HG02571 (cell line): ENCODE results near the gene FKBP14.

Experiments
- ATAC-seq: cut with Tn5 transposase; IDR thresholded peaks from one replicate; pipeline ENCODE4 v1.9.1; 2021; ENCODE audit warnings: mild to moderate bottlenecking, moderate library complexity; ENCODE audit not compliant: unreplicated experiment

The FKBP14 gene

DNA sequence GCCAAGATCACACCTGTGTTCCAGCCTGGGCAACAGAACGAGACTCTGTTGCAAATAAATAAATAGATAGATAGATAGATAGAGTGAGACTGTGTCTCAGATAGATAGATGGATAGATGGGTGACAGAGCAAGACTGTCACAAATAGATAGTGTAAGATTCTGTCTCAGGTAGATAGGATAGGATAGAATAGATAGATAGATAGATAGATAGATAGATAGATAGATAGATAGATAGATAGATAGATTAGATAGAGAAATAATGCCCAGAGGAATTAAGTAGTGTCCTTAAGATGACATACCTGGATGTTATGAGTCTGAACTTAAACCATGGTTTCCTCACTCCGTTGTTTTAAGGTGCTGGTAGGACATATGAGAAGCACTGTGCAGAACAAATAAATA lies 9.7 kb upstream of the FKBP14 start:
- no peak for ATAC-seq

- ATAC-seq, result no peak
Measured at GRCh38 chr7:30034501-30034900, 8.0 kb upstream of the FKBP14 start.

DNA sequence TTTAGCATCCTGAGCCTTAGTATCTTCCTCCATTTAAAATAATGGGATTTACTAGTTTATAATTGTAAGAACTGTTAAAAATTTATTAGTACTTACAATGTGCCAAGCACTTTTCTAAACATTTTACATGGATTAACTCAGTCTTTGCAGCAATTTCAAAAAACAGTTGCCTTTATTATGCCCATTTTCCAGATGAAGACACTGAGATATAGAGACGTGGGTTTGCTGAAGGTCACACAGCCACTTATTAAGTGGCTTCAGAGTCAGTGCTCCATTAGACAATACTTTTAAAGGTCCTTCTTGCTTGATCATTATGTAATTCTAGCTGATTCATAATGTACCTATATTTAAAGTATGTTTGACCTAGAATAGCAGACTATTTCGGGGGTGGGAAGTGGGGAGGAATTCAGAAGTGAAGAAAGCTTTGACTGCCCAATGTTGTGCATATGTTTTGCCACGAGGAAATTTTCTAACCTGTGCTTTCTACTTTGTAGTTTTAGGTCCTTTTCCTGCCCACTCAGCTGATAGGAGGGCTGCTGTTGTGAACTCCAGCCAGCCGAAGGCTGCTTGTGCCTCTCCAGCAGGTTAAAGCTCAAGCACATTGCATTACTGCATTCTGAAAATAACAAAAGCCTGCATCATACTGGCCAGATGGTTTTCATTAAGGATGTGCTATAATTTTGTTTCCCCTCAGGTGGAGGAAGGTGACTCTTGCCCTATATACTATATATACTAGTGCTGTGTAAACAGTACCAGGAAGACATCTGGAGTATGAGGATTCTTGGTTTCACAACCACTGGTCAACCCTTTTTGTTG lies 6.0 kb upstream of the FKBP14 start:
- no peak for ATAC-seq

DNA sequence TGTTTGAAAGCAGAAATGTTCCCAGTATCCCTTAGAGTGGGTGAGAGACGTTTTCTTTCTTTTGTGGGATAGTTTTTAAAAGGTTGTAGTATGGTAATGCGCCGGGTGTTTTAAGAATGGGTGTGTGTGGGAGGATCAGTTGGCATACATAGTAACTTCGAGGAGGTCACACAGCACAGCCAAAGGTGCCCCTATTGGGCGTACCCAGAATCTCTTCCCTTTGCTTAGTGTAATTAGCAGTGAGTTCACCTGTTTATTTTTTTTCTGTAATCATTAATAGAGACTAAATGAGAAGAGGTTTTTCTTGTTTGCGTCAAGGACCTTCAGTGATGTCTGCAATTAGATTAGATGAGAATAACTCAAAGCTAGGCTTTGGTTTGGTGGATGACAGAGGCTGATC lies 3.2 kb upstream of the FKBP14 start:
- ATAC-seq, result no peak

DNA sequence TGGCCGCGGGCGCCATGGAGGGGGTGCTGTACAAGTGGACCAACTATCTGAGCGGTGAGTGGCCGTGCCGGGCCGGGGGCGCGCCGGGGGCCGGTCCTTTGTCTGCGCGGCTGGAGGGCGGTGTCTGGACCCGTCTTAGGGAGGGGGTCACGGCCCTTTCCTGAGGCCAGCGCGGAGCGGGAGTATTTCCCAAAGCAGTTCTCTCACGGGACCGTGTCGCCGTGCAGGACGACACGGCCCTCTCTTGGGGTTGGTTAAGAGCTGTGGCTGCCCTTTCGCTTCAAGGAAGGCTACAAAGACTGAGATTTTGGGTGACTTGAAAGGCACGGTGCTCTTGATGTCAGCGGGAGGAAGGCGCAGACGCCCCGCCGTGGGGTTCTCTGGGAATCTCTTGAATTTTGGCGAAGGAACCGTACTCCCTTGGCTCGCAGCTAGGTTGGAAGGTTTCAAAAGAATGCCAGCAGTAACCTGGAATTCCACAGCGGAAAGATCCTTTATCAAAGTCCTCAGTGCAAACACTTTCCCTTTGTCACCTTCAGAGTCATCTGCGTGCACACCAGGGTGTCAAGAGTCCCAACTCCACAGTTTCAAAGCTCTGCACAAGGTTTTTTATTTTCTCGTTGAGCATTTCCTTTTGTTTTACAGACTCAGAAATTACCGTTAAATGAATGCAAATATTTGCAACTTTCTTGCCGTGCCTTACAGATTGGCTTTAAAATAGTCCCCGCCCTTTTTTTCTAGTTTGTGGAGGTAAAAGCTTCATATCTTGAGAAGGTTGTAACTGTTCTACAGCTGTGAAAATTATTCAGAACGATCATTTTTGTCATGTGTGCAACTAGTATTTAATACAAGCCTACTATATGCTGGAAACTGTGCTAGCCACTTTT lies 2.5 kb upstream of the FKBP14 start:
- ATAC-seq, result peak; percentile 15

DNA sequence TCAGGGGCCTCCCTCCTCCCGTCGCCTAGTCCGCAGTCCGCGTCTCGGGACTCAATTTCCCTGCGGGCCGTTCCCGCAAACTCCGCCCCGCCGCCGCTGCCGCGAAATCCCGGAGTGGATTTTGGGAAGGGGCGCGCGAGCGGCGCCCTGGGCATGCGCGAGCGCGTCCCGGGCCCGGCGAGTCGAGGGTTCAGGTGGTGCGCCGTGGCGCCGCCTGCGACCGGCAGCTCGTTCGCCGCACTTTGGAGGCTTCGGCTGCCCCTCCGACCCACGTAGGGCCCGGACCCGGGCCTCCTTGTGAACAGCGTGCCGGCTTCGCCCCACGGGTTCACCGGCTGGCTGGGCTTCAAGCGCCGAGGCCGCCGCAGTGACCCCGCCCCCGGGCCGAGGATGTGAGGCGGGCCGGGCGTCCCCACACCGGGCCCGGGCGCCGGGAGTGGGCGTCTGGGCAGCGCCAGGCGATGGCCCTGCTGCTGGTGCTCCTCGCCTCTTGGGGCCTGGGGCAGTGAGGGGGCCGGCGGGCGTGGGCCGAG lies 1.8 kb upstream of the FKBP14 start, which contains the start of gene PLEKHA8:
Gene PLEKHA8, plus strand, starts transcription at position 197 of the 533 bp plus-strand sequence. CDS start 351 bp downstream, outside the sequence.
- ATAC-seq, result peak; percentile 40

DNA sequence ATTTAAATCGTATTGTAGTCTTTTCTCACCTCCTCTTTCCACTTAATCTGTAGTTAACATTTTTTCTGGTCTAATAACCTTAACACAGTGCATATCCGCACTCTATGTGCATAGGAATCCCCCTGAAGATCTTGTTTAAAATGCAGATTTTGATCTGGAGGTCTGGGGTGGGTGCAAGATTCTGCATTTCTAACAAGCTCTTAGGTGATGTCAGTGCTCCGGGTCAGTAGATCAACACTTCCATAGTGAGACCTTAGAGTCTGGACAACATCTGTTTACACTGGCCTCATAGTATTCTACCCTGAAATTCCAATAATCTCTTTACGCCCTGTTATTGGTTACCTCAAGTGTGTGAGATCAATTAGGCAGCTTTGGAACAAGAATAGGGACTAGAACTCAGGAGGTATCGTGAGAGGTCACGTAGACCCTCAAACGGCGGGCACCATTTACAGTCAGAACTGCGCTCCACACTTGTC lies 1.3 kb upstream of the FKBP14 start:
- no peak for ATAC-seq

- peak; percentile 23 for ATAC-seq
Measured at GRCh38 chr7:30027065-30027456, 559 bp upstream of the FKBP14 start.

DNA sequence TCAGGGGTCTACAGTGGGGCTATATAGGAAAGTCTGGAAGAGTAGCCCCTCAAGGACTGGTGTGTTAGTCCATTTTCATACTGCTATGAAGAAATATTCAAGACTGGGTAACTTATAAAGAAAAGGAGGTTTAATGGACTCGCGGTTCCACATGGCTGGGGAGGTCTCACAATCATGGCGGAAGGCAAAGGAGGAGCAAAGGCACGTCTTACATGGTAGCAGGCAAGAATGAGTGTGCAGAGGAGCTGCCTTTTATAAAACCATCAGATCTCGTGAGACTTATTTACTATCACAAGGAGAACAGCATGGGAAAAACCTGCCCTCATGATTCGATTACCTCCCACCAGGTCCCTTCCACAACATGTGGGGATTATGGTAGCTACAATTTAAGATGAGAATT lies 3.0 kb downstream of the FKBP14 start:
- no peak for ATAC-seq

DNA sequence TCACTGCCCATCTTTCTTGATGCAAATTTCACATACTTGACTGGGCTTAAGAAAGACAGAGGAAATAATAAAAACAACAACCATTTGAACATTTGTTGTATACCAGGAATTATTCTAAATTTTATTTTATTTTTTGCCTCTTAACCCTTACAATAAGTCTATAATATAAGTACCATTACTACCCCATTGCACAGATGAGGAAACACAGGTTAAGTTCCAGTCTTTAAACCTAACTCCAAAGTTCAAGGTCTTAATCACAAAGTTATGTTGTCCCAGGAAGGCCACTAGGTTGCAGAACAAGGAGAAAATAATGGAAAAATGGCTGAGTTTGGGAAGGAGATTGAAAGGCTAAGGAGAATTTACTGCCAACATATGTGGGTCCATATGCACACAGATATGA lies 3.5 kb downstream of the FKBP14 start:
- ATAC-seq, result no peak

- no peak for ATAC-seq
Measured at GRCh38 chr7:30020535-30020934, 6.0 kb downstream of the FKBP14 start.

DNA sequence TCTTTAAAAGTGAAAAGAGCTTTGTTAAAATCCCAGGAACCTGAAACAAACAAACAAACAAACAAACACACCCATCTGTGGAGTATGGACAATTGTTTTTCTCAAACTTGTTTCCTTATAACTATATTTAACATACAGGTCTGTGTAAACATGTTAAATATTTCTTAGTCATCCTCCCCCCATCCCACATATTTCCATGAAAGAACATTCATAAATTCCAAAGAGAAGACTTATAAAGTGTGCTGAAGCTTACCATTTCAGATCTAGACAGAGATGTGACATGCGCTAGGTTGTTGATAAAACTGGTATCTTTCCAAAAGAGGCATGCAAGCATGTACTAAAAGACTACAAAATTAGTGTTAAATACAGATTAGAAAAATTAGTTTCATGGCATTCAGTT lies 6.5 kb downstream of the FKBP14 start:
- ATAC-seq, result no peak

GRCh38 chr7:30019387-30019786 lies 7.1 kb downstream of the FKBP14 start:
- no peak for ATAC-seq

- no peak for ATAC-seq
Measured at GRCh38 chr7:30018451-30018850, 8.1 kb downstream of the FKBP14 start.

GRCh38 chr7:30012757-30013156 lies 13.7 kb downstream of the FKBP14 start:
- ATAC-seq, result no peak

- ATAC-seq, result no peak
Measured at GRCh38 chr7:30010021-30010420, 16.5 kb downstream of the FKBP14 start.

GRCh38 chr7:30005464-30005863 lies 21.0 kb downstream of the FKBP14 start:
- no peak for ATAC-seq

DNA sequence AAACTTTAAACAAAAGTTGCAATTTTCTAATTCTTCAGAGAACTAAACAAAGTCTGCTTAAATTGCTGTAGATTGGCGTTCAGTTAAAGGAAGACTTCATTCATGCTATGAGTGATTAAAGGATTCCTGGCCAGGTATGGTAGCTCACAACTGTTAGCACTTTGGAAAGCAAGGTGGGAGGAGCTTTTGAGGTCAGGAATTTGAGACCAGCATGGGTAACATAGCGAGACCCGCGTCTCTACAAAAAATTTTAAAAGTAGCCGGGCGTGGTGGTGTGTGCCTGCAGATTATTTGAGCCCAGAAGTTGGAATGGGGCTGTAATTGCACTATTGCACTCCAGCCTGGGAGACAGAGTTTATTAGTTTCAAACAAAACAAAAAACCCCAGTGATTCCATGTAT lies 23.4 kb downstream of the FKBP14 start:
- ATAC-seq, result no peak

DNA sequence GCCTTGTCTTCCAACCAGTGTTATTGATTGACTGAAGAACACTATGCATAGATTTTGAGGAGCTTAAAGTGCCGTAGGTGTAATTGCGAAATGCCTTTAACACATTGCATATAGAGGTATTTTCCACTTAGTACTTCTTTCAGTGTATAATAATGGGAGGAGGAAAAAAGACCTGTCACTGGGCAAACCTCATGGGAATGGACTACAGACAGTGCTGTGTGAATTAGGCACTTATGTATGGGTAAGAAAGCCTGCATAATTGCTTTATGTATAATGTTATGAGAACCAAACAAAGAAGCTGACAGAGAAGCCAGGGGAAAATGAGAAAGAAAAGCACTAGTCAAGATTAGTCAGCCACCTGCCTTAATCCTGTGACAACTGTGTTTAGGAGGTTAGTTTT lies 24.5 kb downstream of the FKBP14 start:
- no peak for ATAC-seq

GRCh38 chr7:29998489-29998888 lies 28.0 kb downstream of the FKBP14 start:
- ATAC-seq, result no peak

DNA sequence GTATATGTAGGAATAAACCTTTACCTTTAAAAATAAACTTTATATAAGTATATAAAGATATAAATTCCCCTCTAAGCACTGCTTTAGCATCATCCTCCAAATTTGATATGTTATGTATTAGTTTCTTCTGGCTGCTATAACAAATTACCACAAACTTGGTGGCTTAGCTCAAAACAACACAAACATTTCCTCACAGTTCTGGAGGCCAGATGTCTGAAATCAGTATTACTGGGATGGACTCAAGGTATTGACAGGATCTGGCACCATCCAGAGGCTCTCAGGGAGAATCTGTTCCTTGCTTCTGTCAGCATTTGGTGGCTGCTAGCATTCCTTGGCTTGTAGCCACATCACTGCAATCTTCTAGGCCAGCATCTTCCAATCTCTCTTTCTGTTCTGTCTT lies 30.2 kb downstream of the FKBP14 start:
- ATAC-seq, result no peak

DNA sequence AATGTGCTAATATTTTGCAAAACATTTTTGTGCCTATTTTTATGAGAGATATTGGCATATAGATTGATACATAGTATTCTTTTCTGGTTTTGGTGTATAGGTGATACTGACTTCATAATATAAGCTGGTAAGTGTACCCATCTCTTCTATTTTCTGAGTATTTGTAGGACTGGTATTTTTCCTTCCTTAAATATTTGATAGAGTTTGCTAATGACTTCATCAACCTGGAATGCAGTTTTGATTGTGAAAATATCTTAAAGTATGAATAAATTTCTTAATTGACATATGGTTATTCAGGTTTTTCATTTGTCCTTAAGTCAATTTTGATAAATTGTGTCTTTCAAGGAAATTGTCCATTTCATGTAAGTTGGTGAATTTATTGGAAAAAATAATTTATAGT lies 30.9 kb downstream of the FKBP14 start:
- ATAC-seq, result no peak
